ENCODE measurements around the gene NSUN2.

DNA sequence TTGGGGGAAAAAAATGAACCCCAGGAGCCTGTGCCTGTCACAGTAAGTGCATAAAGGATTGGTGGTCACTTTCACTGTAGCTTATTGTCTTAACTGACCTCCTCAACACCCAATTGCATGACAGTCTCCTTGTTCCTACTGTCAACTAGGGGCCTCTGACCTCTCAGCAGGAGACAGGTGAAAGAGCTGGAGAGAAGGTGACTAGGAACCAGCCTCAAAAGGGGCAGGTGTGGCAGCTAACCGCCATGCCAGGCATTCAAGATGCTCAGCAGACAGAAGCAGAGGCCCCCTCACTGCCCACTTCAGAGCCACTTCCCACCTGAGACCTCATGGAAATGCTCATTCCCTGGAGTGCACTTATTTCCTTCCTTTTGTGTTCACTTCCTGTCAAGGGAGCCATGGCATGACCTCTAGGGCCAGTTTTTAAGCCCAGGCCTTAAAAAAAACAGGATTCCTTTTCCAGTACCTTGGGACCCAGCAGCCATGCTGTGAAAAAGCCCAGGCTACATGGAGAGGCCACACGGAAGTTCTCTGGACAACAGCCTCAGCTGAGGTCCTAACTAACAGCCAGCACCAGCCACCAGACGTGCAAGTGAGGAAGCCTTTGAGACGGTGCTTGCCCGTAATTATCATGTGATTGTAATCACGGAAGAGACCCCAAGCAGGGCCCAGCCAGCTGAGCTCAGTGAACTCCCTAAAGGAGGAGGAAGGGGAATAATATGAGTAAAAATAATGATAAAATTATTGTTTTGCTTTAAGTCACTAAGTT, 74.9 kb downstream of the NSUN2 start:
- TF ChIP-seq, protein P1, sequence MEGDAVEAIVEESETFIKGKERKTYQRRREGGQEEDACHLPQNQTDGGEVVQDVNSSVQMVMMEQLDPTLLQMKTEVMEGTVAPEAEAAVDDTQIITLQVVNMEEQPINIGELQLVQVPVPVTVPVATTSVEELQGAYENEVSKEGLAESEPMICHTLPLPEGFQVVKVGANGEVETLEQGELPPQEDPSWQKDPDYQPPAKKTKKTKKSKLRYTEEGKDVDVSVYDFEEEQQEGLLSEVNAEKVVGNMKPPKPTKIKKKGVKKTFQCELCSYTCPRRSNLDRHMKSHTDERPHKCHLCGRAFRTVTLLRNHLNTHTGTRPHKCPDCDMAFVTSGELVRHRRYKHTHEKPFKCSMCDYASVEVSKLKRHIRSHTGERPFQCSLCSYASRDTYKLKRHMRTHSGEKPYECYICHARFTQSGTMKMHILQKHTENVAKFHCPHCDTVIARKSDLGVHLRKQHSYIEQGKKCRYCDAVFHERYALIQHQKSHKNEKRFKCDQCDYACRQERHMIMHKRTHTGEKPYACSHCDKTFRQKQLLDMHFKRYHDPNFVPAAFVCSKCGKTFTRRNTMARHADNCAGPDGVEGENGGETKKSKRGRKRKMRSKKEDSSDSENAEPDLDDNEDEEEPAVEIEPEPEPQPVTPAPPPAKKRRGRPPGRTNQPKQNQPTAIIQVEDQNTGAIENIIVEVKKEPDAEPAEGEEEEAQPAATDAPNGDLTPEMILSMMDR (IDR thresholded peaks at IDR 0.05; ENCODE audit: low read depth, low read length, poor library complexity, severe bottlenecking): no peak
- TF ChIP-seq EZH2phosphoT487 (IDR thresholded peaks at IDR 0.05; ENCODE audit: borderline replicate concordance, low read length): no peak

Measured in DOHH2 (cell line).